ENCODE data around the gene ZNF646. TPM values are rescaled to one million over a fixed set of nuclear protein-coding genes. Genes with fewer than 3 reads are reported as not detected.

Gene ZNF646
- total and polyA plus RNA-seq, 2 of the 13 experiments (the other 11 are each of a cell fraction or from before 2014, with no cell fraction given) = 3.4 to 10.9 TPM

DNA sequence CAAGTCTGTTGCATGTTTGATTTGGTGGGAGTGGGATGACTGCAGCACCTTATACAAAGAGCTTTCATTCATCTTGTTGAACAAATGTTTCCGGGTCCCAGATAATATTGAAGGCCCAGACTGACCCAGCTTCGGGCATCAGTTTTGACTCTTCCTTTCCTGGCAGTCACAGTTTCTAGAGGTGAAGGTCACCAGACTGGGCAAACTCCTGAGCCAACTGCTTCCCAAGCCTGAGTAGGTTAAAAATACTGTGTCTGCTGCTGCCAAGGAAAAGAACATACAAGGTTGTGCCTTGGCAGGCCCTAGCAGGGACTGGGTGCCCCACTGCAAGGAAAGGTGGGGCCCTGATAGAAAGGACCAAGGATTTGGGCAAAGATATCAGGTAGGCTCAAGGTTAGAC, 38.5 kb downstream of the ZNF646 start:
- no peak overlapping the region for H3K4me3 ChIP-seq (replicated peaks in 1 of 3; ENCODE audit: insufficient read depth in 1 of 3, low read depth in 2 of 3, low read length in 3 of 3)
- no peaks in the 10 kb centered on the region for H3K27me3 ChIP-seq (ENCODE audit: control insufficient read depth in 1 of 2, insufficient read depth in 2 of 2, low read length in 2 of 2)
- no TSS peak for BruUV-seq (replicated peaks)
- ATAC-seq (no peak), DNase-seq (ENCODE audit: low spot score) (no peak), FAIRE-seq (no peak)
- H3K36me3 ChIP-seq (replicated peaks in 1 of 2; ENCODE audit: control insufficient read depth in 1 of 2, insufficient read depth in 2 of 2, low read length in 2 of 2) = peaks cover 20 to 35% of the 10 kb centered on the region in 2 experiments
- H3K9ac ChIP-seq (ENCODE audit: insufficient read depth, low read depth, low read length) = no peak overlapping the region
- H2AFZ ChIP-seq (ENCODE audit: low read length) = no peak overlapping the region
- intact Hi-C loops (cut with micrococcal nuclease; ENCODE audit: unreplicated experiment) = no loop called here
- H3K4me1 ChIP-seq (ENCODE audit: insufficient read depth, low read length) = peaks cover 43% of the 10 kb centered on the region
- WGBS (ENCODE audit: low lambda C conversion rate) = 93% methylated on average over 2 of the region's 2 CpGs
- no peak for TF ChIP-seq NR2F6 (IDR thresholded peaks at IDR 0.05)
- TF ChIP-seq NR2F6 (CRISPR knock-in tag; IDR thresholded peaks at IDR 0.05) = no peak
- TF ChIP-seq, protein P1, sequence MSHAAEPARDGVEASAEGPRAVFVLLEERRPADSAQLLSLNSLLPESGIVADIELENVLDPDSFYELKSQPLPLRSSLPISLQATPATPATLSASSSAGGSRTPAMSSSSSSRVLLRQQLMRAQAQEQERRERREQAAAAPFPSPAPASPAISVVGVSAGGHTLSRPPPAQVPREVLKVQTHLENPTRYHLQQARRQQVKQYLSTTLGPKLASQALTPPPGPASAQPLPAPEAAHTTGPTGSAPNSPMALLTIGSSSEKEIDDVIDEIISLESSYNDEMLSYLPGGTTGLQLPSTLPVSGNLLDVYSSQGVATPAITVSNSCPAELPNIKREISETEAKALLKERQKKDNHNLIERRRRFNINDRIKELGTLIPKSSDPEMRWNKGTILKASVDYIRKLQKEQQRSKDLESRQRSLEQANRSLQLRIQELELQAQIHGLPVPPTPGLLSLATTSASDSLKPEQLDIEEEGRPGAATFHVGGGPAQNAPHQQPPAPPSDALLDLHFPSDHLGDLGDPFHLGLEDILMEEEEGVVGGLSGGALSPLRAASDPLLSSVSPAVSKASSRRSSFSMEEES (CRISPR knock-in tag; IDR thresholded peaks at IDR 0.05) = no peak
- TF ChIP-seq KLF13 (CRISPR knock-in tag; IDR thresholded peaks at IDR 0.05) = 0 out of 2 replicates have a peak, but pooled peaks have one; percentile 10
- H3K27ac ChIP-seq (ENCODE audit: extremely low read length, insufficient read depth, low read length) = peak overlapping the region; percentile 64
- CTCF ChIA-PET (ENCODE audit: low intra/inter-chr PET ratio, low total read pairs) = no interaction called here
- in situ Hi-C loops (cut with HindIII; ENCODE audit: extremely low pct_ligation_motif_present, low pct_unique_long_range_greater_than_20kb) = no loop called here
- H3K9me3 ChIP-seq (ENCODE audit: low read length) = no peaks in the 10 kb centered on the region
- H3K79me2 ChIP-seq (ENCODE audit: insufficient read depth, low read length) = peaks cover 12% of the 10 kb centered on the region
- POLR2A ChIA-PET = interaction anchor here (0.9 to 1.5 kb wide), 3 partner anchors 13 to 39 kb away, joined by 3 read pairs; partner anchors contain the start of genes ZNF646 and ZNF668
- no peak overlapping the region for H3K4me2 ChIP-seq (ENCODE audit: low read depth, low read length)
- H4K20me1 ChIP-seq (ENCODE audit: insufficient read depth, low read length) = no peaks in the 10 kb centered on the region

DNA sequence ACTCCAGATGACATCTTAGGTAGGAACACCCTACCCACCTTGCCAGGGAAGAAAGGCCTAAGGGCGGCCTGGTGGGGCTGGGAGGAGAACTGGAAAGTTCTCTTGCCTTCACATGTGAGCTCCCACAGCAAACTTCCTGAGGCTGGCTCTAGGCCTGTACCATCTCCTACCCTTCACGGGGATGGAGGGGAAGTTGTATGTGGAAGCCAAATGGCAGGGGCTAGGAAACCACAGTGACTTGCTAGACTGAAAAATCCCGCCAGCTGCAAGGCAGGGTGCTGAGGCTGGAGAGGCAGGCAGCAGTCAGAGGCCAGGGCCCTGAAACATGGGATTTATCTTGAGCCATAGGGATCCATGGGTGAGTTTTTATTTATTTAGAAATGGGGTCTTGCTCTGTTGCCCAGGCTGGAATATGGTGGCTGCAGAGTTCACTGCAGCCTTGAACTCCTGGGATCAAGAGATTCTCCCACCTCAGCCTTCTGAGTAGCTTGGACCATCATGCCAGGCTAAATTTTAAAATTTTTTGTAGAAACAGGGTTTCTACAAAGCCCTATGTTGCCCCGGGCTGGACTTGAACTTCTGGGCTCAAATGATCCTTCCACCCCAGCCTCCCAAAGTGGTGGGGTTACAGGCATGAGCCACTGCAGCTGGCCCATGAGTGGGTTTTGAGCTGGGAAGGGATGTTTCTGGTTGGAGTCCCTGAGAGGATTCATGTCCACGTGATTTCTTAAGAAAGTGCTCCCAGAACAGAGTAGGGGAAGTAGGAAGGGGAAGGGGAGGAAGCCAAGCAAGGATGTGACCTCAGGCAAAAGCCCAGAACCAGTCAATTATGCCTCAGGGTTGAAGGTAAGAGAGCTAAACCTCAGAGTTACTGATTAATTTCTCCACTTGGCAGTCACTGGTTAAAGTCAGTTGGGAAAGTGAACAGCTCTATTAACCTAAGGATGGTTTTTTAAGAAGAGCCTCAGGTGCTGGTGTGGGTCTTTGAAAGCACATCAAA, 39.2 kb downstream of the ZNF646 start:
- Histone ChIP-seq H4K20me1 (ENCODE audit: insufficient read depth, low read length) (0 out of 2 replicates have a peak, but pooled peaks cover 3% of the 10 kb centered on the region), H3K4me1 (ENCODE audit: insufficient read depth, low read length) (peaks cover 44% of the 10 kb centered on the region), H3K4me2 (ENCODE audit: low read depth, low read length) (peak overlapping the region; percentile 48), H3K27ac (ENCODE audit: extremely low read length, insufficient read depth, low read length) (peak overlapping the region; percentile 64), H3K9me3 (ENCODE audit: low read length) (no peaks in the 10 kb centered on the region), H3K79me2 (ENCODE audit: insufficient read depth, low read length) (peaks cover 18% of the 10 kb centered on the region), H2AFZ (ENCODE audit: low read length) (no peak overlapping the region), H3K27me3 (ENCODE audit: control insufficient read depth in 1 of 2, insufficient read depth in 2 of 2, low read length in 2 of 2) (no peaks in the 10 kb centered on the region; a peak in 1 of 5 replicates), H3K9ac (ENCODE audit: insufficient read depth, low read depth, low read length) (no peak overlapping the region), H3K36me3 (replicated peaks in 1 of 2; ENCODE audit: control insufficient read depth in 1 of 2, insufficient read depth in 2 of 2, low read length in 2 of 2) (peaks cover 20 to 35% of the 10 kb centered on the region in 2 experiments), H3K4me3 (replicated peaks in 1 of 3; ENCODE audit: insufficient read depth in 1 of 3, low read depth in 2 of 3, low read length in 3 of 3) (no peak overlapping the region)
- in situ Hi-C loops (cut with HindIII; ENCODE audit: extremely low pct_ligation_motif_present, low pct_unique_long_range_greater_than_20kb) = no loop called here
- peak; percentile 34 for ATAC-seq
- no TSS peak for BruUV-seq (replicated peaks)
- WGBS (ENCODE audit: low lambda C conversion rate) = 62% methylated on average over 5 of the region's 5 CpGs
- intact Hi-C loops (cut with micrococcal nuclease; ENCODE audit: unreplicated experiment) = no loop called here
- FAIRE-seq = peak; percentile 89
- DNase-seq (ENCODE audit: low spot score) = peak; percentile 57
- ChIA-PET POLR2A (interaction anchor here (0.6 to 3.3 kb wide), 13 partner anchors 8 to 128 kb away, joined by 3 to 21 read pairs (median 3); partner anchors contain the start of genes FUS, HSD3B7, ZNF646 and ZNF668), CTCF (ENCODE audit: low intra/inter-chr PET ratio, low total read pairs) (no interaction called here)
- 0 out of 2 replicates have a peak, but pooled peaks have one; percentile 64 for TF ChIP-seq MIXL1 (CRISPR knock-in tag; IDR thresholded peaks at IDR 0.05)
- TF ChIP-seq, protein P2, sequence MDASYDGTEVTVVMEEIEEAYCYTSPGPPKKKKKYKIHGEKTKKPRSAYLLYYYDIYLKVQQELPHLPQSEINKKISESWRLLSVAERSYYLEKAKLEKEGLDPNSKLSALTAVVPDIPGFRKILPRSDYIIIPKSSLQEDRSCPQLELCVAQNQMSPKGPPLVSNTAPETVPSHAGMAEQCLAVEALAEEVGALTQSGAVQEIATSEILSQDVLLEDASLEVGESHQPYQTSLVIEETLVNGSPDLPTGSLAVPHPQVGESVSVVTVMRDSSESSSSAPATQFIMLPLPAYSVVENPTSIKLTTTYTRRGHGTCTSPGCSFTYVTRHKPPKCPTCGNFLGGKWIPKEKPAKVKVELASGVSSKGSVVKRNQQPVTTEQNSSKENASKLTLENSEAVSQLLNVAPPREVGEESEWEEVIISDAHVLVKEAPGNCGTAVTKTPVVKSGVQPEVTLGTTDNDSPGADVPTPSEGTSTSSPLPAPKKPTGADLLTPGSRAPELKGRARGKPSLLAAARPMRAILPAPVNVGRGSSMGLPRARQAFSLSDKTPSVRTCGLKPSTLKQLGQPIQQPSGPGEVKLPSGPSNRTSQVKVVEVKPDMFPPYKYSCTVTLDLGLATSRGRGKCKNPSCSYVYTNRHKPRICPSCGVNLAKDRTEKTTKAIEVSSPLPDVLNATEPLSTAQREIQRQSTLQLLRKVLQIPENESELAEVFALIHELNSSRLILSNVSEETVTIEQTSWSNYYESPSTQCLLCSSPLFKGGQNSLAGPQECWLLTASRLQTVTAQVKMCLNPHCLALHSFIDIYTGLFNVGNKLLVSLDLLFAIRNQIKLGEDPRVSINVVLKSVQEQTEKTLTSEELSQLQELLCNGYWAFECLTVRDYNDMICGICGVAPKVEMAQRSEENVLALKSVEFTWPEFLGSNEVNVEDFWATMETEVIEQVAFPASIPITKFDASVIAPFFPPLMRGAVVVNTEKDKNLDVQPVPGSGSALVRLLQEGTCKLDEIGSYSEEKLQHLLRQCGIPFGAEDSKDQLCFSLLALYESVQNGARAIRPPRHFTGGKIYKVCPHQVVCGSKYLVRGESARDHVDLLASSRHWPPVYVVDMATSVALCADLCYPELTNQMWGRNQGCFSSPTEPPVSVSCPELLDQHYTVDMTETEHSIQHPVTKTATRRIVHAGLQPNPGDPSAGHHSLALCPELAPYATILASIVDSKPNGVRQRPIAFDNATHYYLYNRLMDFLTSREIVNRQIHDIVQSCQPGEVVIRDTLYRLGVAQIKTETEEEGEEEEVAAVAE (CRISPR knock-in tag; IDR thresholded peaks at IDR 0.05; ENCODE audit: borderline replicate concordance) = peak; percentile 57; the same call in 1 of the 2 replicates
- no peak for TF ChIP-seq MLLT10 (CRISPR knock-in tag; IDR thresholded peaks at IDR 0.05)
- TF ChIP-seq, protein P3, sequence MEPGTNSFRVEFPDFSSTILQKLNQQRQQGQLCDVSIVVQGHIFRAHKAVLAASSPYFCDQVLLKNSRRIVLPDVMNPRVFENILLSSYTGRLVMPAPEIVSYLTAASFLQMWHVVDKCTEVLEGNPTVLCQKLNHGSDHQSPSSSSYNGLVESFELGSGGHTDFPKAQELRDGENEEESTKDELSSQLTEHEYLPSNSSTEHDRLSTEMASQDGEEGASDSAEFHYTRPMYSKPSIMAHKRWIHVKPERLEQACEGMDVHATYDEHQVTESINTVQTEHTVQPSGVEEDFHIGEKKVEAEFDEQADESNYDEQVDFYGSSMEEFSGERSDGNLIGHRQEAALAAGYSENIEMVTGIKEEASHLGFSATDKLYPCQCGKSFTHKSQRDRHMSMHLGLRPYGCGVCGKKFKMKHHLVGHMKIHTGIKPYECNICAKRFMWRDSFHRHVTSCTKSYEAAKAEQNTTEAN (CRISPR knock-in tag; conservative IDR thresholded peaks at IDR 0.05) = no peak
- TF ChIP-seq RBFOX2 (IDR thresholded peaks at IDR 0.05; ENCODE audit: low read depth, low read length) = peak; percentile 22; the same call in 1 of the 2 replicates
